ENCODE measurements around the gene GLRX5.
"Not testable (repeated sequence)": the region's sequence is repeated elsewhere in the genome, so short reads cannot be mapped to it uniquely, and the experiment has no call there.

GLRX5 gene

DNA sequence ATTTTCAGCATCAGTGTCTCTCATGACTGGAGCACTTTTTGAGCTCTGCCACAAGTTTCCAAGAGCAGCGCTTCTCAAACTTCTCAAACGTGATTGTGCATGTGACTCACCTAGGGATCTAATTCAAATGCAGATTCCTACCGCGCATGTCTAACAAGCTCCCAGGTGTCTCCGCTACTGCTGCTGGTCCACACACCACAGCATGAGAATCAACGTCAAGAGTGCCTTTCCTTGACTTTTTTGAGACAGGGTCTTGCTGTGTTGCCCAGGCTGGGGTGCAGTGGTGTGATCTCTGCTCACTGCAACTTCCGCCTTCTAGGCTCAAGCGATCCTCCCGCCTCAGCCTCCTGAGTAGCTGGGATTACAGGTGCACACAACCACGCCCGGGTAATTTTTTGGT is 22.4 kb downstream of the GLRX5 start:
- no peak for DNase-seq (ENCODE audit: low read depth in 2 of 2)

GRCh38 chr14:95557832-95558231 is 23.0 kb downstream of the GLRX5 start:
- DNase-seq (ENCODE audit: low read depth in 2 of 2), result no peak

DNA sequence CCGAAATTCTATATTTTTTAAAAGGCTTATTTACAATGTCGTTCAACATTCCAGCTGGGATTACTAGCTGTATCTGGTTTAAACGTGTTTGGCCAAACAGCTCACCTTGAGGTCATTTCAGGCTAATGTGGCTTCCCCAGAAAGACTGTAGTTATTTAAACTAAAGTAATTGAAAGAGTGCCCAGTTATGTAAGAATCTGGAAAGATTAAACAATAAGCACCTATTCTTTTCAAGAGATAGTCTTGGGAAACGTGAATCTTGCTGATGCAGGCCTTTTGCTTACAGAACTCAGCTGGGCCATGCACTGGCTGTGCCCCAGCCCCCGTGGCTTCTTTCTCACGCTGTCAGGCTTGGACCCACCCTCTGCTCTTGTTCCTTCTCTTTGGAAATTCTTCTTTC is 24.4 kb downstream of the GLRX5 start:
- DNase-seq (ENCODE audit: low read depth in 2 of 2), result no peak

DNA sequence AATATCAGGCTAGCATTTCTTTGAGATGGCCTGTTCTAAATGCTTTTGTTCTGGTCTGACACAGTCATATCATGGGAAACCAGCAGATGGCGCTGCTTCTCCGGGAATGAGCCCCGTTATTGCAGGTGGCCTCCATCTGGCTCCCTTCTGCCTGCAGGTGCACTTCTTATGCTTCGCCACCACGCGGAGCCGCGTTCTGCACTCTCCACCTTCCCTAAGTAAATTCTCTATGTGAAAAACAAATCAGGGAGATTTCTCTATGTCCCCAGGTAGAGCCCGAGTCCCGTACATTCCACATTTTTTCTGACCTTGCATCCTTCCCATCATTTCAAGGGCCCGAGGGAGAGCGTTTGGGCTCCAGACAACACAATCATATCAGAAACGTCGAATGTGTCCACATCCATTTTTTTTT is 26.2 kb downstream of the GLRX5 start:
- DNase-seq (ENCODE audit: low read depth in 2 of 2), result peak; percentile 77 to 93

DNA sequence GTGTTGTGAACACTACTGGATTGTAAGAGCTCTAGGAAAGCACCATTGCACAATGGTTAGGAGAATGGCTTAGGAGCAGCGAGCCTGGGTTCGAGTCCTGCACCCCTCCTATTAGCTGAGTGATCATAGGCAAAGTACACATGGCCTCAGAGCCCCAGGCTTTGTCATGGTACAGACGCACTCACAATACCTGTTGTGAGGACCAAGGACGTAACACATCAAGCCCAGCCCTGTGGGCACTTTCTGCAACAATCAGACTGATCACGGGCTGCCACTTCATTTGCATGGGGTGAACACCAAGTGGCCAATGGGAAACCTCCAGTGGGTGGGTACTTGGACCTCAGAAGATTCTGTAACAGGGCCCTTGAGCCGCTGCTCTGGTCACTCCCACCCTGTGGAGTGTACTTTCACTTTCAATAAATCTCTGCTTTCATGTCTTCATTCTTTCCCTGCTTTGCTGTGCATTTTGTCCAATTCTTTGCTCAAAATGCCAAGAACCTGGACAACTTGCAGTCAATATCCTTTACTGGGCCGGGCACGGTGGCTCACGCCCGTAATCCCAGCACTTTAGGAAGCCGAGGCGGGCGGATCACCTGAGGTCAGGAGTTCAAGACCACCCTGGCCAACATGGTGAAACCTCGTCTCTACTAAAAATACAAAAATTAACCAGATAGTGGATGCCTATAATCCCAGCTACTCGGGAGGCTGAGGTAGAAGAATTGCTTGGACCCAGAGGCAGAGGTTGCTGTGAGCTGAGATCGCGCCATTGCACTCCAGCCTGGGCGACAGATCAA is 28.2 kb downstream of the GLRX5 start:
- DNase-seq (ENCODE audit: low read depth in 2 of 2), result no peak

GRCh38 chr14:95564060-95564459 is 29.2 kb downstream of the GLRX5 start:
- DNase-seq (ENCODE audit: low read depth in 2 of 2), result no peak

DNA sequence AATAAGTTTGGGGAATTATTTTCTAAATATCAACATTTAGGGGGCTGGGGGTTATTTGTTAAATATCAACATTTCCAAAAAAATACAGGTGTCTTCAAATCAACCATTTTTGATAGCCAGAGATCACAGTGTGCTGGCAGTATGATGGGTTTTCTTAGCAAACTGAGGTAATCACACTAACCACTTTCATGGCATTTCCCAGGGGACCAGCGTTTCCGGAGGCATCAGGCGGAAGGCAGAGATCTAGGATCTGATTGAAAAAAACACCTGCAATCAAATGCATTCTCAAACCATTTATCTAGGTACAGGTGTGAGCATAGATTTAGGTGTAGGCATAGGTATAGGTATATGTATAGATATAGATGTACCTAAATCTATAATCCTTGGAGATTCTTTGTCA is 34.6 kb downstream of the GLRX5 start:
- DNase-seq (ENCODE audit: low read depth in 2 of 2), result no peak

- DNase-seq (ENCODE audit: low read depth in 2 of 2), result no peak
Measured at GRCh38 chr14:95573313-95573712, 38.5 kb downstream of the GLRX5 start.

- DNase-seq (ENCODE audit: low read depth in 2 of 2), result no peak
Measured at GRCh38 chr14:95575840-95576473, 41.1 kb downstream of the GLRX5 start.

GRCh38 chr14:95577067-95577800 is 42.4 kb downstream of the GLRX5 start:
- DNase-seq (ENCODE audit: low read depth in 2 of 2), result no peak

- no peak for DNase-seq (ENCODE audit: low read depth in 2 of 2)
Measured at GRCh38 chr14:95577870-95578269, 43.0 kb downstream of the GLRX5 start.

GRCh38 chr14:95583836-95584617 is 49.2 kb downstream of the GLRX5 start:
- not testable (repeated sequence) for DNase-seq (ENCODE audit: low read depth in 2 of 2)

DNA sequence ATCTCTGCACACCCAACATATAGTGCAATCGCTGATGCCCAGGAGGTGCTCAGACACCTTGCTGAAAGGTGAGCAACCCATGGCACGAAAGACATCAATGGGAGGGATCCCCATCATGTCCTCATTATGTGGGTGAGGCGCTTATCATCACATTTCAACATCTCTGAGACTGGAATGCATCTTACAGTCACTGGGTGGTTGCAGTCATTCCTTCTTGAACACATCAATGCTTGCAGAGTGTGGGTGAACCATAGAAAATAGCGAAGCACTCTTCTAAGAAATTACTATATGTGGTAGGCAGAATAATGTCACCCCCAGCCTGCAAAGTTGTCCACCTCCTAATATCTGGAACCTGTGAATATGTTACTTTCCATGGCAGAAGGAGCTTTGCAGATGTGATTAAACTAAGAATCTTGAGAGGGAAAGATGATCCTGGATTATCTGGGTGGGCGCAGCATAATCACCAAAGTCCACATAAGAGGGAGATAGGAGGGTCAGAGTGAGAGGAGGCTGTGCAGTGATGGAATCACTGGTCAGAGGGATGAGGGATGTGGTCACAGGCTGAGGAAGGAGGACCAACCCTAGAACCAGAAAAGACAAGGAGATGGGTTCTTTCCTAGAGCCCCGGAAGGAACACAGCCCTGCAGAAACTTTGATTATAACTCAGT is 51.2 kb downstream of the GLRX5 start:
- no peak for DNase-seq (ENCODE audit: low read depth in 2 of 2)

DNA sequence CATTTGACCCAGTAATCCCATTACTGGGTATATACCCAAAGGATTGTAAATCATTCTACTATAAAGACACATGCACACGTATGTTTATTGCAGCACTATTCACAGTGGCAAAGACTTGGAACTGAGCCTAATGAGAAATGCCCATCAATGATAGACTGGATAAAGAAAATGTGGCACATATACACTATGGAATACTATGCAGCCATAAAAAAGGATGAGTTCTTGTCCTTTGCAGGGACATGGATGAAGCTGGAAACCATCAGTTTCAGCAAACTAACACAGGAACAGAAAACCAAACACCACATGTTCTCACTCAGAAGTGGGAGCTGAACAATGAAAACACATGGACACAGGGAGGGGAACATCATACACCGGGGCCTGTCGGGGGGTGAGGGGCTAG is 56.3 kb downstream of the GLRX5 start:
- not testable (repeated sequence) for DNase-seq (ENCODE audit: low read depth in 2 of 2)
